GM12878 (cell line): ENCODE measurements around the gene MYCBP2. TPM values are rescaled to one million over a fixed set of nuclear protein-coding genes. Genes with fewer than 3 reads are reported as not detected.

Experiments used
- ATAC-seq: fragments of 200-7000 bp; cut with Tn5 transposase; 3 replicates; pipeline ENCODE4 v1.9.1; 2020; ENCODE audit warnings: mild to moderate bottlenecking, moderate library complexity
- BruUV-seq: library from RNA; stranded (reverse); fragments of 400-500 nt; replicated peaks from 2 replicates; lab custom pipeline; 2021; lab: Mats Ljungman, UMichigan
- CTCF ChIA-PET: fragments of 300-600 bp; sonication (Branson Sonifier 250); formaldehyde crosslinking; extraction: SDS; loops from one replicate; lab custom pipeline; 2021; ENCODE audit warnings: inconsistent platforms; lab: Yijun Ruan, JAX
- POLR2A ChIA-PET: fragments of 350-600 bp; formaldehyde crosslinking; extraction: SDS; loops from one replicate; lab custom pipeline; 2021; ENCODE audit warnings: inconsistent platforms; lab: Charles Lee
- RAD21 ChIA-PET: fragments of 300-600 bp; sonication (Branson Sonifier 250); formaldehyde crosslinking; loops from one replicate; lab custom pipeline; 2023; ENCODE audit warnings: antibody characterized with exemption; ENCODE audit not compliant: unreplicated experiment; lab: Charles Lee
- SMC1A ChIA-PET: fragments of 300-600 bp; sonication (Branson Sonifier 250); formaldehyde crosslinking; loops from one replicate; lab custom pipeline; 2023; ENCODE audit not compliant: unreplicated experiment, uncharacterized antibody; lab: Charles Lee
- DNase-seq: peaks from one replicate; pipeline ENCODE4 v3.0.0-alpha.2; 2011; ENCODE audit warnings: low read depth, low spot score
- FAIRE-seq: peaks from 3 replicates; lab custom pipeline; 2011; peaks lifted over from hg19 to GRCh38; lab: Jason Lieb, UNC
- H2AFZ ChIP-seq: 2 replicates; pipeline ENCODE4 v1.6.0; 2011; ENCODE audit warnings: low read depth, low read length, control low read depth; ENCODE audit not compliant: control insufficient read depth
- H3K27ac ChIP-seq: 2 replicates; pipeline ENCODE4 v1.5.1; 2011; ENCODE audit warnings: control low read depth; ENCODE audit not compliant: control insufficient read depth, insufficient read depth
- H3K27me3 ChIP-seq, 2 experiments: replicated peaks in 1 of 2; 2 replicates each; pipeline versions ENCODE4 v1.6.0 to v1.6.1; 2011; ENCODE audit warnings: low read length in 1 of 2; ENCODE audit not compliant: control insufficient read depth in 2 of 2, insufficient read depth in 2 of 2
- H3K36me3 ChIP-seq, 2 experiments: 2 replicates each; pipeline ENCODE4 v1.5.1; 2011; ENCODE audit warnings: low read length in 1 of 2; ENCODE audit not compliant: control insufficient read depth in 2 of 2, insufficient read depth in 2 of 2
- H3K4me1 ChIP-seq: 2 replicates; pipeline ENCODE4 v1.6.1; 2011; ENCODE audit warnings: mild to moderate bottlenecking, low read length, moderate library complexity, mixed read lengths; ENCODE audit not compliant: control insufficient read depth, insufficient read depth
- H3K4me2 ChIP-seq: 2 replicates; pipeline ENCODE4 v1.6.0; 2011; ENCODE audit warnings: control low read depth; ENCODE audit not compliant: control insufficient read depth, insufficient read depth
- H3K4me3 ChIP-seq: fragments of 200-600 bp; sonication (generic); 2 replicates; pipeline ENCODE4 v1.5.1; 2016
- H3K79me2 ChIP-seq: 2 replicates; pipeline ENCODE4 v1.6.0; 2011; ENCODE audit warnings: low read length; ENCODE audit not compliant: control insufficient read depth, insufficient read depth
- H3K9ac ChIP-seq: 2 replicates; pipeline ENCODE4 v1.8.0; 2011; ENCODE audit warnings: low read length, control low read depth, mixed read lengths; ENCODE audit not compliant: control insufficient read depth, insufficient read depth
- H3K9me3 ChIP-seq: replicated peaks from 3 replicates; pipeline ENCODE4 v1.5.1; 2011; ENCODE audit warnings: mild to moderate bottlenecking, low read length; ENCODE audit not compliant: control insufficient read depth, insufficient read depth
- H4K20me1 ChIP-seq: 2 replicates; pipeline ENCODE4 v1.6.0; 2011; ENCODE audit not compliant: control insufficient read depth, insufficient read depth
- BHLHE40 ChIP-seq, 2 experiments: fragments of 450-650 bp in 1 of 2; IDR thresholded peaks; 2 replicates each; pipeline ENCODE4 v1.6.1; 2011 to 2017; ENCODE audit warnings: low read depth in 2 of 2, borderline replicate concordance in 1 of 2, improper control_type of control experiment in 1 of 2, low read length in 1 of 2, mild to moderate bottlenecking in 1 of 2
- CHD1 ChIP-seq: IDR thresholded peaks from 2 replicates; pipeline ENCODE4 v1.6.1; 2012; ENCODE audit warnings: low read depth, low read length, improper control_type of control experiment
- HDGF ChIP-seq: fragments of 450-650 bp; IDR thresholded peaks from 2 replicates; pipeline ENCODE4 v1.6.1; 2016; ENCODE audit warnings: antibody characterized with exemption
- MXI1 ChIP-seq: fragments of 150-350 bp; IDR thresholded peaks from 2 replicates; pipeline ENCODE4 v1.6.1; 2011; ENCODE audit warnings: low read depth, mild to moderate bottlenecking, inconsistent platforms, low read length, improper control_type of control experiment
- PAX5 ChIP-seq: IDR thresholded peaks from 2 replicates; pipeline ENCODE4 v1.6.1; 2011; ENCODE audit warnings: low read depth, low read length, borderline replicate concordance
- PML ChIP-seq: IDR thresholded peaks from 2 replicates; pipeline ENCODE4 v1.6.1; 2012; ENCODE audit warnings: low read length, inconsistent platforms
- SMAD5 ChIP-seq: IDR thresholded peaks from 2 replicates; pipeline ENCODE4 v1.6.1; 2016; ENCODE audit warnings: antibody characterized with exemption, low read depth
- TCF12 ChIP-seq: IDR thresholded peaks from 2 replicates; pipeline ENCODE4 v1.6.1; 2011; ENCODE audit warnings: low read depth, mild to moderate bottlenecking, low read length
- TCF7 ChIP-seq: IDR thresholded peaks from 2 replicates; pipeline ENCODE4 v1.6.1; 2014; ENCODE audit warnings: antibody characterized with exemption, borderline replicate concordance
- WRNIP1 ChIP-seq: IDR thresholded peaks from 2 replicates; pipeline ENCODE4 v1.6.1; 2011; ENCODE audit warnings: low read depth, low read length, improper control_type of control experiment, borderline replicate concordance
- ZBED1 ChIP-seq: IDR thresholded peaks from 2 replicates; pipeline ENCODE4 v1.6.1; 2016; ENCODE audit warnings: borderline replicate concordance
- WGBS: methylation state at CpG from one replicate; pipeline ENCODE4 v1.1.6; 2016; ENCODE audit warnings: low lambda C conversion rate; ENCODE audit not compliant: insufficient replicate concordance, insufficient coverage; ENCODE audit errors: missing lambda C conversion rate; 5-methylcytosine and 5-hydroxymethylcytosine counted together
- in situ Hi-C: fragments of 300-500 bp; cut with MboI; formaldehyde crosslinking; loops from 9 replicates; pipeline ENCODE4 v1.14.3; 2018; ENCODE audit warnings: mixed read lengths
- intact Hi-C: fragments of 100-400 bp; cut with micrococcal nuclease; formaldehyde crosslinking; loops from one replicate; pipeline ENCODE4 v1.14.2; 2022; ENCODE audit not compliant: unreplicated experiment
- polyA plus RNA-seq, 11 experiments: library from polyadenylated mRNA; depleted of rRNA in 4 of 11; unstranded in 6 of 11; stranded (reverse) in 5 of 11; fragments of >200 nt; fragmentation: Nextera tagmentation in 4 of 11; fragmentation: Illumina TruSeq in 1 of 11; extraction: Ambion mirVana in 4 of 11; extraction: Trizol in 1 of 11; gene quantifications; 1 replicate in 1 of 11; 2 replicates in 10 of 11; pipeline versions ENCODE4 v1.2.1 to v1.2.3, GENCODE V29; 2011 to 2016; ENCODE audit warnings: inconsistent platforms in 2 of 11, missing spikeins in 2 of 11, low read depth in 1 of 11
- total RNA-seq, 4 experiments: library from RNA; depleted of rRNA in 3 of 4; stranded (reverse); fragments of >200 nt in 3 of 4; fragmentation: Illumina TruSeq in 1 of 4; extraction: Trizol in 1 of 4; gene quantifications; 2 replicates each; pipeline versions ENCODE4 v1.2.1 to v1.2.3, GENCODE V29; 2013 to 2021
- TF ChIP-seq, protein P1 (sequence below): IDR thresholded peaks from 2 replicates; pipeline ENCODE4 v1.6.1; 2012; ENCODE audit warnings: low read depth, low read length, improper control_type of control experiment
- TF ChIP-seq, protein P2 (sequence below): fragments of 450-650 bp; IDR thresholded peaks from 2 replicates; pipeline ENCODE4 v1.6.1; 2018; ENCODE audit warnings: mild to moderate bottlenecking, low read depth, moderate library complexity; ENCODE audit not compliant: partially characterized antibody

The MYCBP2 gene
- total and polyA plus RNA-seq, 10 of the 15 experiments (the other 5 are each of a cell fraction or from before 2014, with no cell fraction given) = 51.9 to 152 (median 98.2) TPM

DNA sequence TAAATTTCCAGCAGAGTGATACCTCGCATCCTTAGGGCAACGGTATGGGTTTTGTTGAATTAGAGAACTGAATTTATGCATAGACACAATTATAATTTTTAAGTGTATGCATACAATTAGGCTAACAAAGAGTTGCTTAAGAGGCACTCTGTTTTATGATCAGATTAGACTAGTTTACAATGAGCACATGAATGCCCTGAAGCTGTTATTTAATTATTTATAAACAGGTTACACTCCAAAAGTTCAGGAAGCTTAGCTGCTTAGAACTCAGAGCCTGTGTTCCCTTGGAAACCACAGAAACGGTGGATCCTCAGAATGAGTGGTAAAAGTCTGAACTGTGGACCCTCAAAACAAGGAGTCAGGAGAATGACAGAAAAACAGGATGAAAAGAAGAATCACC is 227.5 kb downstream of the MYCBP2 start:
- POLR2A ChIA-PET = interaction anchor here (1.1 kb wide), 1 partner anchor 111 kb away, joined by 3 read pairs; no protein-coding TSS in a partner anchor
- RAD21 ChIA-PET = no interaction called here
- Histone ChIP-seq H3K27ac (no peak overlapping the region), H3K4me3 (no peak overlapping the region), H4K20me1 (no peaks in the 10 kb centered on the region), H3K4me1 (no peaks in the 10 kb centered on the region), H2AFZ (no peak overlapping the region), H3K4me2 (no peak overlapping the region), H3K9me3 (no peaks in the 10 kb centered on the region), H3K9ac (no peak overlapping the region), H3K36me3 (peaks cover 1 to 26% of the 10 kb centered on the region in 2 experiments; a peak in 3 of 4 replicates), H3K79me2 (no peaks in the 10 kb centered on the region), H3K27me3 (no peaks in the 10 kb centered on the region)
- SMC1A ChIA-PET = interaction anchor here (0.6 to 2.2 kb wide), 4 partner anchors 8 to 87 kb away, joined by 3 to 7 read pairs (median 4); no protein-coding TSS in a partner anchor
- CTCF ChIA-PET = no interaction called here
- WGBS = 98% methylated on average over 3 of the region's 3 CpGs
- intact Hi-C loops (no loop called here), in situ Hi-C loops (no loop called here)
- BruUV-seq = no TSS peak
- ATAC-seq (no peak), DNase-seq (no peak), FAIRE-seq (no peak)
- TF ChIP-seq MXI1 (no peak), PAX5 (no peak), SMAD5 (no peak), BHLHE40 (IDR thresholded peaks at IDR 0.05; ENCODE audit: borderline replicate concordance in 1 of 2, low read depth in 2 of 2, low read length in 1 of 2) (no peak), WRNIP1 (no peak), CHD1 (no peak), TCF7 (no peak), HDGF (no peak), ZBED1 (no peak), PML (no peak), TCF12 (no peak)
- TF ChIP-seq, protein P1, sequence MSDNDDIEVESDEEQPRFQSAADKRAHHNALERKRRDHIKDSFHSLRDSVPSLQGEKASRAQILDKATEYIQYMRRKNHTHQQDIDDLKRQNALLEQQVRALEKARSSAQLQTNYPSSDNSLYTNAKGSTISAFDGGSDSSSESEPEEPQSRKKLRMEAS = no peak
- TF ChIP-seq, protein P2, sequence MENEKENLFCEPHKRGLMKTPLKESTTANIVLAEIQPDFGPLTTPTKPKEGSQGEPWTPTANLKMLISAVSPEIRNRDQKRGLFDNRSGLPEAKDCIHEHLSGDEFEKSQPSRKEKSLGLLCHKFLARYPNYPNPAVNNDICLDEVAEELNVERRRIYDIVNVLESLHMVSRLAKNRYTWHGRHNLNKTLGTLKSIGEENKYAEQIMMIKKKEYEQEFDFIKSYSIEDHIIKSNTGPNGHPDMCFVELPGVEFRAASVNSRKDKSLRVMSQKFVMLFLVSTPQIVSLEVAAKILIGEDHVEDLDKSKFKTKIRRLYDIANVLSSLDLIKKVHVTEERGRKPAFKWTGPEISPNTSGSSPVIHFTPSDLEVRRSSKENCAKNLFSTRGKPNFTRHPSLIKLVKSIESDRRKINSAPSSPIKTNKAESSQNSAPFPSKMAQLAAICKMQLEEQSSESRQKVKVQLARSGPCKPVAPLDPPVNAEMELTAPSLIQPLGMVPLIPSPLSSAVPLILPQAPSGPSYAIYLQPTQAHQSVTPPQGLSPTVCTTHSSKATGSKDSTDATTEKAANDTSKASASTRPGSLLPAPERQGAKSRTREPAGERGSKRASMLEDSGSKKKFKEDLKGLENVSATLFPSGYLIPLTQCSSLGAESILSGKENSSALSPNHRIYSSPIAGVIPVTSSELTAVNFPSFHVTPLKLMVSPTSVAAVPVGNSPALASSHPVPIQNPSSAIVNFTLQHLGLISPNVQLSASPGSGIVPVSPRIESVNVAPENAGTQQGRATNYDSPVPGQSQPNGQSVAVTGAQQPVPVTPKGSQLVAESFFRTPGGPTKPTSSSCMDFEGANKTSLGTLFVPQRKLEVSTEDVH = no peak
